ENCODE results near the gene PALLD.

Gene PALLD

GRCh38 chr4:168880072-168880675 is 383.3 kb downstream of the PALLD start:
- Histone ChIP-seq H3K4me2 (ENCODE audit: low read depth, low read length) (no peak overlapping the region), H3K4me1 (ENCODE audit: low read length) (no peaks in the 10 kb centered on the region), H3K4me3 (ENCODE audit: low read length) (no peak overlapping the region), H3K27ac (ENCODE audit: low read length) (no peak overlapping the region), H4K20me1 (ENCODE audit: insufficient read depth, low read length) (no peaks in the 10 kb centered on the region), H2AFZ (ENCODE audit: low read length) (no peak overlapping the region), H3K36me3 (replicated peaks; ENCODE audit: insufficient read depth, low read length) (no peaks in the 10 kb centered on the region), H3K9ac (ENCODE audit: low read length) (no peak overlapping the region), H3K9me3 (replicated peaks; ENCODE audit: insufficient read depth, low read length) (no peaks in the 10 kb centered on the region), H3F3A (ENCODE audit: insufficient read depth, low read length) (no peaks in the 10 kb centered on the region), H3K27me3 (replicated peaks; ENCODE audit: insufficient read depth, low read length) (no peaks in the 10 kb centered on the region), H3K79me2 (ENCODE audit: low read length) (no peaks in the 10 kb centered on the region), H3K9me2 (replicated peaks; ENCODE audit: insufficient read depth, low read length) (no peaks in the 10 kb centered on the region)
- TF ChIP-seq EZH2phosphoT487 (IDR thresholded peaks at IDR 0.05; ENCODE audit: low read length) (no peak), CTCF (IDR thresholded peaks at IDR 0.05; ENCODE audit: low read length) (no peak), EZH2 (optimal IDR thresholded peaks at IDR 0.05; ENCODE audit: low read depth, low read length) (no peak)
- no peak for DNase-seq

- no peaks in the 10 kb centered on the region for H3K4me1 ChIP-seq (ENCODE audit: low read length)
- no peaks in the 10 kb centered on the region for H3K9me3 ChIP-seq (replicated peaks; ENCODE audit: insufficient read depth, low read length)
- no peaks in the 10 kb centered on the region for H3K79me2 ChIP-seq (ENCODE audit: low read length)
- H3F3A ChIP-seq (ENCODE audit: insufficient read depth, low read length) = no peaks in the 10 kb centered on the region
- TF ChIP-seq CTCF (IDR thresholded peaks at IDR 0.05; ENCODE audit: low read length) = no peak
- TF ChIP-seq EZH2phosphoT487 (IDR thresholded peaks at IDR 0.05; ENCODE audit: low read length) = no peak
- no peak for TF ChIP-seq EZH2 (optimal IDR thresholded peaks at IDR 0.05; ENCODE audit: low read depth, low read length)
- H3K27ac ChIP-seq (ENCODE audit: low read length) = no peak overlapping the region
- H3K9ac ChIP-seq (ENCODE audit: low read length) = no peak overlapping the region
- H3K4me2 ChIP-seq (ENCODE audit: low read depth, low read length) = no peak overlapping the region
- H3K9me2 ChIP-seq (replicated peaks; ENCODE audit: insufficient read depth, low read length) = no peaks in the 10 kb centered on the region
- H3K27me3 ChIP-seq (replicated peaks; ENCODE audit: insufficient read depth, low read length) = no peaks in the 10 kb centered on the region
- no peaks in the 10 kb centered on the region for H3K36me3 ChIP-seq (replicated peaks; ENCODE audit: insufficient read depth, low read length)
- H3K4me3 ChIP-seq (ENCODE audit: low read length) = no peak overlapping the region
- no peaks in the 10 kb centered on the region for H4K20me1 ChIP-seq (ENCODE audit: insufficient read depth, low read length)
- DNase-seq = no peak
- H2AFZ ChIP-seq (ENCODE audit: low read length) = no peak overlapping the region
These were observed 384.2 kb downstream of the PALLD start for GRCh38 chr4:168880811-168881595.

GRCh38 chr4:168881781-168882420 is 385.0 kb downstream of the PALLD start:
- Histone ChIP-seq H3K9ac (ENCODE audit: low read length) (no peak overlapping the region), H3K9me2 (replicated peaks; ENCODE audit: insufficient read depth, low read length) (no peaks in the 10 kb centered on the region), H3K36me3 (replicated peaks; ENCODE audit: insufficient read depth, low read length) (no peaks in the 10 kb centered on the region), H3K4me3 (ENCODE audit: low read length) (no peak overlapping the region), H3F3A (ENCODE audit: insufficient read depth, low read length) (no peaks in the 10 kb centered on the region), H3K9me3 (replicated peaks; ENCODE audit: insufficient read depth, low read length) (no peaks in the 10 kb centered on the region), H4K20me1 (ENCODE audit: insufficient read depth, low read length) (no peaks in the 10 kb centered on the region), H3K79me2 (ENCODE audit: low read length) (no peaks in the 10 kb centered on the region), H3K27ac (ENCODE audit: low read length) (no peak overlapping the region), H3K27me3 (replicated peaks; ENCODE audit: insufficient read depth, low read length) (no peaks in the 10 kb centered on the region), H3K4me2 (ENCODE audit: low read depth, low read length) (no peak overlapping the region), H3K4me1 (ENCODE audit: low read length) (no peaks in the 10 kb centered on the region), H2AFZ (ENCODE audit: low read length) (no peak overlapping the region)
- no peak for DNase-seq
- TF ChIP-seq CTCF (IDR thresholded peaks at IDR 0.05; ENCODE audit: low read length) (no peak), EZH2phosphoT487 (IDR thresholded peaks at IDR 0.05; ENCODE audit: low read length) (no peak), EZH2 (optimal IDR thresholded peaks at IDR 0.05; ENCODE audit: low read depth, low read length) (no peak)
